Measurements from ENCODE around the gene CAPZA2. TPM values are rescaled to one million over a fixed set of nuclear protein-coding genes. Genes with fewer than 3 reads are reported as not detected.

CAPZA2 gene
- total RNA-seq, 6 experiments from 2014 or later = 216 to 311 (median 275) TPM

- no peaks in the 10 kb centered on the region for H3K9me3 Mint-ChIP-seq
- TF ChIP-seq, protein P1, sequence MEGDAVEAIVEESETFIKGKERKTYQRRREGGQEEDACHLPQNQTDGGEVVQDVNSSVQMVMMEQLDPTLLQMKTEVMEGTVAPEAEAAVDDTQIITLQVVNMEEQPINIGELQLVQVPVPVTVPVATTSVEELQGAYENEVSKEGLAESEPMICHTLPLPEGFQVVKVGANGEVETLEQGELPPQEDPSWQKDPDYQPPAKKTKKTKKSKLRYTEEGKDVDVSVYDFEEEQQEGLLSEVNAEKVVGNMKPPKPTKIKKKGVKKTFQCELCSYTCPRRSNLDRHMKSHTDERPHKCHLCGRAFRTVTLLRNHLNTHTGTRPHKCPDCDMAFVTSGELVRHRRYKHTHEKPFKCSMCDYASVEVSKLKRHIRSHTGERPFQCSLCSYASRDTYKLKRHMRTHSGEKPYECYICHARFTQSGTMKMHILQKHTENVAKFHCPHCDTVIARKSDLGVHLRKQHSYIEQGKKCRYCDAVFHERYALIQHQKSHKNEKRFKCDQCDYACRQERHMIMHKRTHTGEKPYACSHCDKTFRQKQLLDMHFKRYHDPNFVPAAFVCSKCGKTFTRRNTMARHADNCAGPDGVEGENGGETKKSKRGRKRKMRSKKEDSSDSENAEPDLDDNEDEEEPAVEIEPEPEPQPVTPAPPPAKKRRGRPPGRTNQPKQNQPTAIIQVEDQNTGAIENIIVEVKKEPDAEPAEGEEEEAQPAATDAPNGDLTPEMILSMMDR (IDR thresholded peaks at IDR 0.05) = no peak
- no peak overlapping the region for H3K4me3 Mint-ChIP-seq
- peaks cover 4% of the 10 kb centered on the region; the same call in 1 of the 2 replicates for H3K4me1 Mint-ChIP-seq (ENCODE audit: low read depth)
- H3K27me3 Mint-ChIP-seq (ENCODE audit: insufficient read depth) = no peaks in the 10 kb centered on the region
- no peak for DNase-seq
- peaks cover 20% of the 10 kb centered on the region for H3K36me3 Mint-ChIP-seq (ENCODE audit: low read depth)
- no peak overlapping the region for H3K27ac Mint-ChIP-seq
Observed at GRCh38 chr7:116885724-116886123, 23.3 kb downstream of the CAPZA2 start.

- Mint-ChIP-seq H3K4me3 (no peak overlapping the region), H3K4me1 (ENCODE audit: low read depth) (no peaks in the 10 kb centered on the region; the same call in 1 of the 2 replicates), H3K27ac (no peak overlapping the region), H3K36me3 (ENCODE audit: low read depth) (peaks cover 15% of the 10 kb centered on the region), H3K9me3 (no peaks in the 10 kb centered on the region), H3K27me3 (ENCODE audit: insufficient read depth) (no peaks in the 10 kb centered on the region)
- TF ChIP-seq, protein P1 (IDR thresholded peaks at IDR 0.05) = no peak
- no peak for DNase-seq
Observed at GRCh38 chr7:116886543-116887156, 24.3 kb downstream of the CAPZA2 start.

DNA sequence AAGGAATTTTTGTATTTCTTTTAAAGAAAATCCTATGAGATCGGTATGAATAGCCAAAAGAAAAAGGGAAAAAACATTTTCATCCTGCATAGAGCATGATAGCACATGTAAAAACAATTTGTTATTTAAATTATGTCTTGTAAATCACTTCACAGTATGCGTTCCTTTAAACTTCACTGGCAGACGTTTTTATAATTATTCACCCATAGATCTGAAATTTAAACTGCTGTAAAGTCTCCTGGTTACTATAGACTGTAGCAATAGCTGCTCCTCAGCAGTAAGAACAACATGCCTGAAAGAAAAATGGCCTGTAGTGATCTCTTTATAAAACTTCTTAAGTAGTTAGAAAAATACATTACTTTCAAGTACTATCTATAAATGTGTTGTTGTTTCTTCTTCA lies 26.5 kb downstream of the CAPZA2 start:
- Mint-ChIP-seq H3K36me3 (ENCODE audit: low read depth) (peaks cover 28% of the 10 kb centered on the region), H3K4me1 (ENCODE audit: low read depth) (no peaks in the 10 kb centered on the region; the same call in 1 of the 2 replicates)
- TF ChIP-seq, protein P1 (IDR thresholded peaks at IDR 0.05) = no peak

DNA sequence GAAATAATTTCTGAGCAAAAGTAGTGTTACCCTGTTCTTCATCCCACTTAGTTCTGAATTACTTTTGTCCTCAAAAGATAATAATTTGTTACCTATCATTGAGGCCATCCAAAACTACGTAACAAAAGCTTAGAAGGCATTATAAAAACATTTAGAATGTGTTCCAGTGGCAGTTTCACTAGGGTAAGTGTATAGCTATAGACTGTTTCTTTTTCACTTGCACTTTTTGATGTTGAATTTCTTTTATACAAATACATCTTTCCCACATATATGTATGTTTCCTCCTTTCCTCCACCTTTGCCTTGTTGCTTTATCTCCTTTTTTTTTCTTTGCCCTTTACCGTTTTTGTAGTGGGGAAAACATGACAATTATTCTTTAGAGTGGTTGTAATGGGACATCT lies 33.5 kb downstream of the CAPZA2 start:
- Mint-ChIP-seq H3K36me3 (ENCODE audit: low read depth) (peaks cover 38% of the 10 kb centered on the region), H3K27me3 (ENCODE audit: insufficient read depth) (no peaks in the 10 kb centered on the region; the same call in 1 of the 2 replicates), H3K4me3 (no peak overlapping the region), H3K4me1 (ENCODE audit: low read depth) (peaks cover 15% of the 10 kb centered on the region; the same call in 1 of the 2 replicates), H3K27ac (no peak overlapping the region), H3K9me3 (no peaks in the 10 kb centered on the region)
- DNase-seq = no peak
- TF ChIP-seq, protein P1 (IDR thresholded peaks at IDR 0.05) = no peak

More for the DNA sequence above, 26.5 kb downstream of the CAPZA2 start:
- DNase-seq = no peak
- Mint-ChIP-seq H3K27ac (no peak overlapping the region), H3K9me3 (no peaks in the 10 kb centered on the region), H3K4me3 (no peak overlapping the region), H3K27me3 (ENCODE audit: insufficient read depth) (no peaks in the 10 kb centered on the region)

GRCh38 chr7:116897661-116898060 lies 35.3 kb downstream of the CAPZA2 start:
- H3K27me3 Mint-ChIP-seq (ENCODE audit: insufficient read depth) = no peaks in the 10 kb centered on the region; the same call in 1 of the 2 replicates
- no peak overlapping the region for H3K27ac Mint-ChIP-seq
- no peak for DNase-seq
- no peak overlapping the region for H3K4me3 Mint-ChIP-seq
- TF ChIP-seq, protein P1 (IDR thresholded peaks at IDR 0.05) = no peak
- no peaks in the 10 kb centered on the region for H3K9me3 Mint-ChIP-seq
- peaks cover 40% of the 10 kb centered on the region for H3K36me3 Mint-ChIP-seq (ENCODE audit: low read depth)
- peaks cover 15% of the 10 kb centered on the region; the same call in 1 of the 2 replicates for H3K4me1 Mint-ChIP-seq (ENCODE audit: low read depth)

All from HFFc6 (cell line).